GM21515 (cell line): ENCODE data around the gene NOS1AP.
"Not testable (repeated sequence)": the region's sequence is repeated elsewhere in the genome, so short reads cannot be mapped to it uniquely, and the experiment has no call there.

ENCODE experiments used
- ATAC-seq: cut with Tn5 transposase; IDR thresholded peaks from one replicate; pipeline ENCODE4 v1.9.1; 2021; ENCODE audit not compliant: unreplicated experiment

Gene NOS1AP

GRCh38 chr1:162323023-162323422 is 253.5 kb downstream of the NOS1AP start:
- no peak for ATAC-seq

- ATAC-seq = no peak
These were observed 254.9 kb downstream of the NOS1AP start for GRCh38 chr1:162324396-162324795.

GRCh38 chr1:162326559-162326958 is 257.1 kb downstream of the NOS1AP start:
- no peak for ATAC-seq

GRCh38 chr1:162327144-162327787 is 257.8 kb downstream of the NOS1AP start:
- ATAC-seq = no peak

GRCh38 chr1:162327788-162328165 is 258.3 kb downstream of the NOS1AP start:
- ATAC-seq = no peak

GRCh38 chr1:162328512-162328911 is 259.0 kb downstream of the NOS1AP start:
- ATAC-seq = no peak

GRCh38 chr1:162329826-162330225 is 260.3 kb downstream of the NOS1AP start:
- no peak for ATAC-seq

- ATAC-seq = no peak
These were observed 264.5 kb downstream of the NOS1AP start for GRCh38 chr1:162333991-162334390.

- ATAC-seq = no peak
These were observed 265.6 kb downstream of the NOS1AP start for GRCh38 chr1:162335126-162335525.

- ATAC-seq = no peak
These were observed 267.3 kb downstream of the NOS1AP start for GRCh38 chr1:162336621-162337285.

- no peak for ATAC-seq
These were observed 273.0 kb downstream of the NOS1AP start for GRCh38 chr1:162342452-162342983.

- no peak for ATAC-seq
These were observed 274.0 kb downstream of the NOS1AP start for GRCh38 chr1:162343470-162343869.

- no peak for ATAC-seq
These were observed 277.8 kb downstream of the NOS1AP start for GRCh38 chr1:162347281-162347680.

- no peak for ATAC-seq
These were observed 280.3 kb downstream of the NOS1AP start for GRCh38 chr1:162349635-162350330.

- ATAC-seq = no peak
These were observed 281.9 kb downstream of the NOS1AP start for GRCh38 chr1:162351246-162351842.

GRCh38 chr1:162351874-162352273 is 282.4 kb downstream of the NOS1AP start:
- ATAC-seq = not testable (repeated sequence)

- ATAC-seq = no peak
These were observed 283.6 kb downstream of the NOS1AP start for GRCh38 chr1:162353078-162353477.

GRCh38 chr1:162353702-162354101 is 284.2 kb downstream of the NOS1AP start:
- ATAC-seq = no peak

GRCh38 chr1:162357681-162358266 is 288.3 kb downstream of the NOS1AP start:
- no peak for ATAC-seq

- ATAC-seq = no peak
These were observed 289.4 kb downstream of the NOS1AP start for GRCh38 chr1:162358928-162359327.
